ENCODE data around the gene DIS3L2. TPM values are rescaled to one million over a fixed set of nuclear protein-coding genes. Genes with fewer than 3 reads are reported as not detected.

DIS3L2 gene
- total and polyA plus RNA-seq, 8 donors = 25.2 to 43.4 (median 36.3) TPM

DNA sequence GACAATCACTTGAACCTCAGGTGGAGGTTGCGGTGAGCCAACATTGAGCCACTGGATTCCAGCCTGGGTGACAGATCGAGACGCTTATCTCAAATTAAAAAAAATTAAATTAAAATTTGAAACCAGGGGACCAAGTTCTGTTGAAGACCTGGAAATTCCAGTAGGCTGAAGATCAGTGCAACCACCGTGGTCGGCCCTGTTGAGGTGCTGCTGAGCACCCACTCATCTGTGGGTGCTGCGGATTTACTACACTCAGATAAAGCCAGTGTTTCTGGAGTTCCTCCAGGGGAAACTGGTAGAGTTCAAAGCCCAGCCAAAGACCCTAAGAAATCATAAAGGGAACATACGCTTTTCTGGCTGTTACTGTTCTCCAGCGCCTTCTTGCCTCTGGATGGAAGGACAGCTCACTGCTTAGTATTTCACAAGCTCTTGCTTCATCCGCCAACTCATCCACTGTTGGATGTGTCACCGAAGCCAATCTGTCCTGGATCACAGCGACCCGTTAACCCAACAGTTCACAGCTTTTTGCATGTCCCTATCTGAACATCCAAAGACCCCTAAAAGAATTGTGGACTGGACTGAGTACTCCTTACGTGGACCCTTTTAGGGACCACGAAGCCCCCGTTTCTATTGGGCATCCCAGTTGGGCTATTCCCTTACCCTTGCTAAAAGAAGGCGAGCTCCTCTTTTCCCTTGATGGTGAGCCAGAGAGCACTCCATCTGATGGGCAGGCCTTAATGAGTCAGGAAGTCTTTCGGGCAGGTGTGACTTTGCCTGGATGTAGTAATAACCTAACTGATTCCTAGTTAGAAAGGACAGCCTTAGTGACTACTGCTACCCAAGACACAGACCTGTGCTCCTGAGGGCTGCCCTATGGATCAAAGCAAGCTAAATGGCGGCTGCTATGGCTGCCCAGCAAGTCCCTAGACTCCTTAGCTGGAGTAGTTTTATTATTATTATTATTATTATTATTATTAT is 411.0 kb downstream of the DIS3L2 start:
- TF ChIP-seq, protein P1, sequence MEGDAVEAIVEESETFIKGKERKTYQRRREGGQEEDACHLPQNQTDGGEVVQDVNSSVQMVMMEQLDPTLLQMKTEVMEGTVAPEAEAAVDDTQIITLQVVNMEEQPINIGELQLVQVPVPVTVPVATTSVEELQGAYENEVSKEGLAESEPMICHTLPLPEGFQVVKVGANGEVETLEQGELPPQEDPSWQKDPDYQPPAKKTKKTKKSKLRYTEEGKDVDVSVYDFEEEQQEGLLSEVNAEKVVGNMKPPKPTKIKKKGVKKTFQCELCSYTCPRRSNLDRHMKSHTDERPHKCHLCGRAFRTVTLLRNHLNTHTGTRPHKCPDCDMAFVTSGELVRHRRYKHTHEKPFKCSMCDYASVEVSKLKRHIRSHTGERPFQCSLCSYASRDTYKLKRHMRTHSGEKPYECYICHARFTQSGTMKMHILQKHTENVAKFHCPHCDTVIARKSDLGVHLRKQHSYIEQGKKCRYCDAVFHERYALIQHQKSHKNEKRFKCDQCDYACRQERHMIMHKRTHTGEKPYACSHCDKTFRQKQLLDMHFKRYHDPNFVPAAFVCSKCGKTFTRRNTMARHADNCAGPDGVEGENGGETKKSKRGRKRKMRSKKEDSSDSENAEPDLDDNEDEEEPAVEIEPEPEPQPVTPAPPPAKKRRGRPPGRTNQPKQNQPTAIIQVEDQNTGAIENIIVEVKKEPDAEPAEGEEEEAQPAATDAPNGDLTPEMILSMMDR (IDR thresholded peaks at IDR 0.05) = no peak
- ATAC-seq (no peak), DNase-seq (peak in 2 of 4 donors; percentile 0 to 10)
- Histone ChIP-seq H3K27ac (no peak overlapping the region), H3K4me1 (no peaks in the 10 kb centered on the region), H3K36me3 (no peaks in the 10 kb centered on the region), H3K4me3 (no peak overlapping the region), H3K9me3 (no peaks in the 10 kb centered on the region), H3K27me3 (no peaks in the 10 kb centered on the region)
- intact Hi-C loops (cut with DNase I) = no loop called here

DNA sequence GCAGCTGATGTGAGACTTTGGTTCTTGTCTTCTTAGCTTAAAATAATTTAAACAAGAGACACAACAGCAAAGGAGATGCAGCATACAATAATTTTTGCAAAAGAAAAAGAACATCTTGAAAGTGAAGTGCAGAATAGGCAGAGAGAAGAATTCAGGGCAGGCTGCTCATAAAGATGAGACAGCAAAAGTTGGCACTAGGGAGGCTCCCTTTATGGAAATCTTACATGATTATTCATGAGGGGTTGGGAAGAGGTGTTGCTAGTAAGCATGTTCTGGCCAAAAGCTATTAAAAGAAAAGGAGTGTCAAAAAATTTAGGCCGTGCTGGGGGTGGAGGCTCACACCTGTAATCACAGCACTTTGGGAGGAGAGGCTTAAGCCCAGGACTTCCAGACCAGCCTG is 412.8 kb downstream of the DIS3L2 start:
- Histone ChIP-seq H3K27ac (no peak overlapping the region), H3K27me3 (peaks cover 0 to under 1% of the 10 kb centered on the region in 2 donors), H3K36me3 (no peaks in the 10 kb centered on the region), H3K9me3 (no peaks in the 10 kb centered on the region), H3K4me1 (no peaks in the 10 kb centered on the region), H3K4me3 (no peak overlapping the region)
- no peak for ATAC-seq
- DNase-seq = no peak
- TF ChIP-seq, protein P1 (IDR thresholded peaks at IDR 0.05) = no peak
- intact Hi-C loops (cut with DNase I) = no loop called here

DNA sequence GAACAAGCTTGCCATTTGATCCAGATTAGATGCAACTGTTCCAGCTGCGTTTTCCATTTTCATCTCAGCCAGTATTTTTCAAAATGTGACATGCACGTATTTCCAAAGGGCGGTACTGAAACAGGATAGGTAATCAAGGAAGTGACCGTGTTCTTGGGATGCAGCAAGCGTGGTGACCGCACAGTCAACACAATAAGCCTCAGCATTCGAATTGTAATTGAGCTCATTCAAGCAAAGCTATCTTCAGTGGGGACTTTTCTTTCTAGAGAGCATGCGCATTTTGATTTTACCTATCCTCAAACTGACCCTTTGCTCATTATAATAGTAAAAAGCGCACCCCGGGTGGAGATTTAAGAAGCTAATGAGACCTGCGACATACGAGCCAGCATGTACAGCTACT is 413.7 kb downstream of the DIS3L2 start:
- intact Hi-C loops (cut with DNase I) = no loop called here
- DNase-seq = no peak
- Histone ChIP-seq H3K4me1 (no peaks in the 10 kb centered on the region), H3K9me3 (no peaks in the 10 kb centered on the region), H3K27me3 (peaks cover 0 to 9% of the 10 kb centered on the region in 2 donors), H3K36me3 (no peaks in the 10 kb centered on the region), H3K4me3 (no peak overlapping the region), H3K27ac (no peak overlapping the region)
- TF ChIP-seq, protein P1 (IDR thresholded peaks at IDR 0.05) = no peak
- ATAC-seq = no peak

DNA sequence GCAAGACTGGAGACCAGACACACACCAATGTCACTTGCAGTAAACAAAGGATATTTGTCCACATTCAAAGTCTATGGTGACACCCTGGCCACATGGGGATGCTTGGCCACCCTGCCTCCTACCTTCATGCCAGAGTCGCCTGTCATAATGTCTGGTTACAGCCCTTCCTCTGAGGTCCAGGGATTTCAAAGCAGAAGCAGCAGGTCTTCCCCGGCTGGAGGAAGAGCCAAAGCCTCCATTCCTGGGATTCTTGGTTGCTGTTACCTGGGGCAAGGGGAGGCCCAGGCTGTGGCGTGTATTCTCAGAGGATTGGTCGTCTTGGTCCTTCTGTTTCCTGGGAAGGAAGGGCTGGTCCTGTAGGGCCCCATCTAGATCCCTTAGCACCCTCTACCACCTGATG is 414.7 kb downstream of the DIS3L2 start:
- no peak for DNase-seq
- Histone ChIP-seq H3K27ac (no peak overlapping the region), H3K36me3 (no peaks in the 10 kb centered on the region), H3K27me3 (peaks cover 2 to 16% of the 10 kb centered on the region in 2 donors), H3K9me3 (no peaks in the 10 kb centered on the region), H3K4me3 (no peak overlapping the region), H3K4me1 (no peaks in the 10 kb centered on the region)
- intact Hi-C loops (cut with DNase I) = no loop called here
- TF ChIP-seq, protein P1 (IDR thresholded peaks at IDR 0.05) = no peak
- no peak for ATAC-seq

DNA sequence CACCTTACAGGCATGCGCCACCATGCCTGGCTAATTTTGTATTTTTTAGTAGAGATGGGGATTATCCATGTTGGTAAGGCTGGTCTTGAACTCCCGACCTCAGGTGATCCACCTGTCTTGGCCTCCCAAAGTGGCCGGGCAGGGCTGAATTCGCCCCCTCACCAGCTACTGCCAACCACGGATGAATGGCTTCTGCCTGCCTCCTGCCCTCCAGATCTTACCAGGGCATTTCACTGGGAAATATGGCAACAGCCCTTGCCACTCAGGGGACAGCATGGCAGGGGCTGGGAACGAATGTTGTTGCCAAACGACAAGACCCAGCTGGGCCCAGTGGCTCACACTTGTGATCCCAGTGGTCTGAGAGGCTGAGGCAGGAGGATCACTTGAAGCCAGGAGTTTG is 415.2 kb downstream of the DIS3L2 start:
- intact Hi-C loops (cut with DNase I) = no loop called here
- no peaks in the 10 kb centered on the region for H3K36me3 ChIP-seq
- H3K4me3 ChIP-seq = no peak overlapping the region
- DNase-seq (no peak), ATAC-seq (no peak)
- TF ChIP-seq, protein P1 (IDR thresholded peaks at IDR 0.05) = no peak
- peaks cover 6 to 21% of the 10 kb centered on the region in 2 donors for H3K27me3 ChIP-seq
- no peaks in the 10 kb centered on the region for H3K9me3 ChIP-seq
- H3K27ac ChIP-seq = no peak overlapping the region
- H3K4me1 ChIP-seq = no peaks in the 10 kb centered on the region
